RPMI8226 (cell line): ENCODE measurements around the gene PRODH.
"Not testable (repeated sequence)": the region's sequence is repeated elsewhere in the genome, so short reads cannot be mapped to it uniquely, and the experiment has no call there.

Experiments
- DNase-seq: peaks from one replicate; pipeline ENCODE4 v3.0.0-alpha.2; 2015

PRODH gene

GRCh38 chr22:18935889-18936529 lies at the start of gene PRODH:
Gene PRODH, minus strand, starts transcription at chr22:18936293. Its CDS starts 6 bp downstream, at chr22:18936287.
- DNase-seq = no peak

- DNase-seq = no peak
Measured at GRCh38 chr22:18985780-18986179, 49.7 kb upstream of the PRODH start.

- DNase-seq = no peak
Measured at GRCh38 chr22:18984564-18984963, 48.5 kb upstream of the PRODH start.

- DNase-seq = no peak
Measured at GRCh38 chr22:18983120-18983651, 47.1 kb upstream of the PRODH start.

GRCh38 chr22:18980829-18981228 lies 44.7 kb upstream of the PRODH start:
- DNase-seq = no peak

- no peak for DNase-seq
Measured at GRCh38 chr22:18979957-18980356, 43.9 kb upstream of the PRODH start.

- DNase-seq = no peak
Measured at GRCh38 chr22:18978506-18978905, 42.4 kb upstream of the PRODH start.

- no peak for DNase-seq
Measured at GRCh38 chr22:18977824-18978425, 41.8 kb upstream of the PRODH start.

- no peak for DNase-seq
Measured at GRCh38 chr22:18976197-18976751, 40.2 kb upstream of the PRODH start.

GRCh38 chr22:18975434-18976196 lies 39.5 kb upstream of the PRODH start:
- no peak for DNase-seq

GRCh38 chr22:18974477-18975180 lies 38.5 kb upstream of the PRODH start:
- DNase-seq = no peak

GRCh38 chr22:18973264-18974031 lies 37.4 kb upstream of the PRODH start:
- DNase-seq = no peak

- DNase-seq = not testable (repeated sequence)
Measured at GRCh38 chr22:18972591-18972990, 36.5 kb upstream of the PRODH start.

- not testable (repeated sequence) for DNase-seq
Measured at GRCh38 chr22:18972029-18972428, 35.9 kb upstream of the PRODH start.

GRCh38 chr22:18971321-18971751 lies 35.2 kb upstream of the PRODH start:
- DNase-seq = no peak

- no peak for DNase-seq
Measured at GRCh38 chr22:18970948-18971315, 34.8 kb upstream of the PRODH start.

- DNase-seq = no peak
Measured at GRCh38 chr22:18970176-18970947, 34.3 kb upstream of the PRODH start.

GRCh38 chr22:18969158-18969942 lies 33.3 kb upstream of the PRODH start:
- not testable (repeated sequence) for DNase-seq

- no peak for DNase-seq
Measured at GRCh38 chr22:18968011-18968749, 32.1 kb upstream of the PRODH start.
